GM19463 (cell line): ENCODE measurements around the gene MRPS12.

Source experiments
- ATAC-seq: cut with Tn5 transposase; IDR thresholded peaks from one replicate; pipeline ENCODE4 v1.9.1; 2021; ENCODE audit warnings: mild to moderate bottlenecking, moderate library complexity; ENCODE audit not compliant: unreplicated experiment

Gene MRPS12

GRCh38 chr19:38910488-38910887 lies 20.3 kb upstream of the MRPS12 start:
- no peak for ATAC-seq

GRCh38 chr19:38911388-38912001 lies 19.2 kb upstream of the MRPS12 start:
- ATAC-seq = no peak

GRCh38 chr19:38912600-38913514 lies 17.9 kb upstream of the MRPS12 start:
- no peak for ATAC-seq

- no peak for ATAC-seq
These were observed 16.8 kb upstream of the MRPS12 start for GRCh38 chr19:38913958-38914357.

- no peak for ATAC-seq
These were observed 15.1 kb upstream of the MRPS12 start for GRCh38 chr19:38915329-38916321.

- ATAC-seq = no peak
These were observed 13.2 kb upstream of the MRPS12 start for GRCh38 chr19:38917516-38917915.

- no peak for ATAC-seq
These were observed 12.7 kb upstream of the MRPS12 start for GRCh38 chr19:38917921-38918491.

GRCh38 chr19:38918526-38918925 lies 12.2 kb upstream of the MRPS12 start:
- no peak for ATAC-seq

GRCh38 chr19:38919837-38920601 lies 10.7 kb upstream of the MRPS12 start:
- no peak for ATAC-seq

GRCh38 chr19:38920602-38921419 lies 9.9 kb upstream of the MRPS12 start:
- no peak for ATAC-seq

GRCh38 chr19:38921420-38922274 lies 9.1 kb upstream of the MRPS12 start:
- ATAC-seq = no peak

- ATAC-seq = no peak
These were observed 8.3 kb upstream of the MRPS12 start for GRCh38 chr19:38922482-38922881.

GRCh38 chr19:38924388-38924787 lies 6.4 kb upstream of the MRPS12 start:
- no peak for ATAC-seq

GRCh38 chr19:38928391-38929001 lies 2.2 kb upstream of the MRPS12 start:
- no peak for ATAC-seq

- peak; percentile 65 for ATAC-seq
These were observed 592 bp upstream of the MRPS12 start, which contains the start of gene SARS2 for GRCh38 chr19:38929929-38930775. Gene SARS2, minus strand, starts transcription at chr19:38930763. Its CDS starts 27 bp downstream, at chr19:38930736.

- ATAC-seq = no peak
These were observed 713 bp downstream of the MRPS12 start for GRCh38 chr19:38931521-38931793.
